OCI-LY1 (cell line): ENCODE measurements around the gene PCNP.
"Not testable (repeated sequence)": the region's sequence is repeated elsewhere in the genome, so short reads cannot be mapped to it uniquely, and the experiment has no call there.

Source experiments
- H2AFZ ChIP-seq: fragments of 200-600 bp; sonication (generic), shearing (Covaris generic); 2 replicates; pipeline ENCODE4 v1.6.0; 2014; ENCODE audit warnings: antibody characterized with exemption, mild to moderate bottlenecking, low read length
- H3F3A ChIP-seq: fragments of 200-600 bp; sonication (generic), shearing (Covaris generic); 2 replicates; pipeline ENCODE4 v1.6.0; 2014; ENCODE audit warnings: mild to moderate bottlenecking, antibody characterized with exemption, low read length, moderate library complexity; ENCODE audit not compliant: insufficient read depth
- H3K27ac ChIP-seq: fragments of 200-600 bp; sonication (generic); 2 replicates; pipeline ENCODE4 v1.5.1; 2014; ENCODE audit warnings: low read length, mixed run types, mild to moderate bottlenecking, low read depth; ENCODE audit not compliant: poor library complexity, severe bottlenecking
- H3K27me3 ChIP-seq: fragments of 200-600 bp; sonication (generic); 2 replicates; pipeline ENCODE4 v1.6.0; 2014; ENCODE audit warnings: antibody characterized with exemption, mild to moderate bottlenecking, low read length, moderate library complexity; ENCODE audit not compliant: insufficient read depth
- H3K36me3 ChIP-seq: fragments of 200-600 bp; sonication (generic); 2 replicates; pipeline ENCODE4 v1.6.1; 2014; ENCODE audit warnings: mild to moderate bottlenecking, antibody characterized with exemption, low read length, moderate library complexity, mixed read lengths; ENCODE audit not compliant: insufficient read depth
- H3K4me1 ChIP-seq: fragments of 200-600 bp; sonication (generic); 2 replicates; pipeline ENCODE4 v1.5.1; 2014; ENCODE audit warnings: mild to moderate bottlenecking, low read length, moderate library complexity; ENCODE audit not compliant: insufficient read depth, severe bottlenecking
- H3K4me2 ChIP-seq: fragments of 200-600 bp; sonication (generic), shearing (Covaris generic); 2 replicates; pipeline ENCODE4 v1.6.1; 2014; ENCODE audit warnings: low read length
- H3K4me3 ChIP-seq: fragments of 200-600 bp; sonication (generic); 2 replicates; pipeline ENCODE4 v1.5.1; 2014; ENCODE audit warnings: low read length, low read depth, mild to moderate bottlenecking, mixed read lengths; ENCODE audit not compliant: poor library complexity, severe bottlenecking
- H3K79me2 ChIP-seq: fragments of 200-600 bp; shearing (Covaris generic); 2 replicates; pipeline ENCODE4 v1.6.1; 2016; ENCODE audit warnings: mixed run types, low read length, mixed read lengths; ENCODE audit not compliant: insufficient read depth
- H3K9ac ChIP-seq: fragments of 200-600 bp; sonication (generic), shearing (Covaris generic); 2 replicates; pipeline ENCODE4 v1.6.1; 2014; ENCODE audit warnings: mild to moderate bottlenecking, low read length, mixed read lengths
- H3K9me2 ChIP-seq: fragments of 200-600 bp; sonication (generic), shearing (Covaris generic); 2 replicates; pipeline ENCODE4 v1.6.1; 2014; ENCODE audit warnings: low read depth, mild to moderate bottlenecking, low read length, mixed read lengths
- H3K9me3 ChIP-seq: fragments of 200-600 bp; shearing (Covaris generic); 2 replicates; pipeline ENCODE4 v1.6.1; 2014; ENCODE audit warnings: low read length, mixed read lengths
- H4K20me1 ChIP-seq: fragments of 200-600 bp; sonication (generic), shearing (Covaris generic); 2 replicates; pipeline ENCODE4 v1.6.0; 2016; ENCODE audit warnings: mild to moderate bottlenecking, low read length; ENCODE audit not compliant: insufficient read depth
- EZH2 ChIP-seq: fragments of 200-600 bp; sonication (generic), shearing (Covaris generic); IDR thresholded peaks from 2 replicates; pipeline ENCODE4 v1.8.0; 2017; ENCODE audit warnings: borderline replicate concordance, mixed run types, mild to moderate bottlenecking, antibody characterized with exemption, low read length, moderate library complexity, mixed read lengths
- TF ChIP-seq, protein P1 (sequence below): fragments of 200-600 bp; sonication (generic), shearing (Covaris generic); IDR thresholded peaks from 2 replicates; pipeline ENCODE4 v1.5.1; 2017; ENCODE audit warnings: mild to moderate bottlenecking, antibody characterized with exemption, low read length, moderate library complexity, mixed read lengths

PCNP gene

DNA sequence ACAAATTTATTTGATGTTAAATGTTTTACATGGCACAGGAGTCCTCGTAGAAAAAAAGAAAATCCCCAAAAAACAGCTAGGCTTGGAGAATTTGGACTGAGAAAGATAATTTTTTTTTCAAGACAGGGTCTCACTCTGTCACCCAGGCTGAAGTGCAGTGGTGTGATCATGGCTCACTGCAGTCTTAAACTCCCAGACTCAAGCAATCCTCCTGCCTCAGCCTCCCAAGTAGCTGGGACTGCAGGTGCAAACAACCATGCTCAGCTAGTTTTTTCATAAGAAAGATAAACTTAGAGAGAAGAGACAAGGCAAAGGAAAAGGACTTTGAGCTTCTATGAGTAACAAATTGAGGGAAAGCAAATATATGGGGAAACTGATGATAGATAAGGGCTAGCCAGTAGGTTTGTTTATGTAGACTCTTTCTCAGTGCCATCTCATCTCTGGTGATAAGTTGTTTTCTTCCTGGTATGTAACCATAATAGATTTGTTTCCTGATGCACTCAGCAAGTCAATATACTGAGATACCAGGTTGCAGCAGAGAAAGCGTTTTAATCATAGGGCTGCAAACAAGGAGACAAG is 25.4 kb upstream of the PCNP start:
- no peaks in the 10 kb centered on the region for H3K4me1 ChIP-seq
- no peaks in the 10 kb centered on the region for H3K79me2 ChIP-seq
- H3K9me2 ChIP-seq = no peaks in the 10 kb centered on the region
- no peaks in the 10 kb centered on the region for H3K27me3 ChIP-seq
- no peaks in the 10 kb centered on the region for H3K36me3 ChIP-seq
- no peak overlapping the region for H2AFZ ChIP-seq
- no peak overlapping the region for H3K9ac ChIP-seq
- no peak for TF ChIP-seq EZH2
- TF ChIP-seq, protein P1, sequence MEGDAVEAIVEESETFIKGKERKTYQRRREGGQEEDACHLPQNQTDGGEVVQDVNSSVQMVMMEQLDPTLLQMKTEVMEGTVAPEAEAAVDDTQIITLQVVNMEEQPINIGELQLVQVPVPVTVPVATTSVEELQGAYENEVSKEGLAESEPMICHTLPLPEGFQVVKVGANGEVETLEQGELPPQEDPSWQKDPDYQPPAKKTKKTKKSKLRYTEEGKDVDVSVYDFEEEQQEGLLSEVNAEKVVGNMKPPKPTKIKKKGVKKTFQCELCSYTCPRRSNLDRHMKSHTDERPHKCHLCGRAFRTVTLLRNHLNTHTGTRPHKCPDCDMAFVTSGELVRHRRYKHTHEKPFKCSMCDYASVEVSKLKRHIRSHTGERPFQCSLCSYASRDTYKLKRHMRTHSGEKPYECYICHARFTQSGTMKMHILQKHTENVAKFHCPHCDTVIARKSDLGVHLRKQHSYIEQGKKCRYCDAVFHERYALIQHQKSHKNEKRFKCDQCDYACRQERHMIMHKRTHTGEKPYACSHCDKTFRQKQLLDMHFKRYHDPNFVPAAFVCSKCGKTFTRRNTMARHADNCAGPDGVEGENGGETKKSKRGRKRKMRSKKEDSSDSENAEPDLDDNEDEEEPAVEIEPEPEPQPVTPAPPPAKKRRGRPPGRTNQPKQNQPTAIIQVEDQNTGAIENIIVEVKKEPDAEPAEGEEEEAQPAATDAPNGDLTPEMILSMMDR = no peak
- H3K4me3 ChIP-seq = no peak overlapping the region
- no peaks in the 10 kb centered on the region for H4K20me1 ChIP-seq
- no peak overlapping the region for H3K27ac ChIP-seq
- H3K9me3 ChIP-seq = peaks cover 6% of the 10 kb centered on the region; the same call in 1 of the 2 replicates
- no peak overlapping the region for H3K4me2 ChIP-seq
- no peaks in the 10 kb centered on the region for H3F3A ChIP-seq

DNA sequence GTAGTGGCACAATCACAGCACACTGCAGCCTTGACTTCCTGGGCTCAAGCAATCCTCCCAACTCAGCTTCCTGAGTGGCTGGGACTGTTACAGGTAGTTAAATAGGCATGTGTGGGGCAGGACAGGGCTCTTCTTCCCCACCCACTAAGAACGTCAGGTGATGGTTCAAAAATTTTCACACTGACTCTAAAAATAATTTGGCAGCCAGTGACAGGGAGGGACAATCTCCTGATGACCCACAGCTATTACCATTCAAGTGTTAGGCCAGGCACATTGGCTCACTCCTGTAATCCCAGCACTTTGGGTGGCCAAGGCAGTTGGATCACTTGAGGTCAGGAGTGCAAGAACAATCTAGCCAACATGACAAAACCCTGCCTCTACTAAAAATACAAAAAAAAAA is 24.5 kb upstream of the PCNP start:
- no peaks in the 10 kb centered on the region for H3K79me2 ChIP-seq
- H2AFZ ChIP-seq = no peak overlapping the region
- H3K27ac ChIP-seq = no peak overlapping the region
- no peaks in the 10 kb centered on the region for H3K36me3 ChIP-seq
- no peak overlapping the region for H3K4me2 ChIP-seq
- H3K9me3 ChIP-seq = peaks cover 6% of the 10 kb centered on the region; the same call in 1 of the 2 replicates
- no peak overlapping the region for H3K9ac ChIP-seq
- H3K4me1 ChIP-seq = no peaks in the 10 kb centered on the region
- H3K9me2 ChIP-seq = no peaks in the 10 kb centered on the region
- no peaks in the 10 kb centered on the region for H3F3A ChIP-seq
- H3K4me3 ChIP-seq = no peak overlapping the region
- TF ChIP-seq, protein P1 = no peak
- no peak for TF ChIP-seq EZH2
- H3K27me3 ChIP-seq = no peaks in the 10 kb centered on the region
- no peaks in the 10 kb centered on the region for H4K20me1 ChIP-seq

DNA sequence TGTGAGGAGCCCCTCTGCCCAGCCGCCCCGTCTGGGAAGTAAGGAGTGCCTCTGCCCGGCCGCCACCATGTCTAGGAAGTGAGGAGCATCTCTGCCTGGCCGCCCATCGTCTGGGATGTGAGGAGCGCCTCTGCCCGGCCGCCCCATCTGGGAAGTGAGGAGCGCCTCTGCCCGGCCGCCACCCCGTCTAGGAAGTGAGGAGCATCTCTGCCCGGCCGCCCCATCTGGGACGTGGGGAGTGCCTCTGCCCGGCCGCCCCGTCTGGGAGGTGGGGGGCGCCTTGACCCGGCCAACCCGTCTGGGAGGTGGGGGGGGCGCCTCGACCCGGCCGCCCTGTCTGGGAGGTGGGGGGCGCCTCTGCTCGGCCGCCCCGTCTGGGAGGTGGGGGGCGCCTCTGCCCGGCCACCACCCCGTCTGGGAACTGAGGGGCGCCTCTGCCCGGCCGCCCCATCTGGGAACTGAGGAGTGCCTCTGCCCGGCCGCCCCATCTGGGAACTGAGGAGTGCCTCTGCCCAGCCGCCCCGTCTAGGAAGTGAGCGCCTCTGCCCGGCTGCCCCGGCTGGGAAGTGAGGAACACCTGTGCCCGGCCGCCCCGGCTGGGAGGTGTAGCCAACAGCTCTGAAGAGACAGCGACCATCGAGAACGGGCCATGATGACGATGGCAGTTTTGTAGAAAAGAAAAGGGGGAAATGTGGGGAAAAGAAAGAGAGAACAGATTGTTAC is 22.5 kb upstream of the PCNP start:
- not testable (repeated sequence) for H3K4me1 ChIP-seq, H3K79me2 ChIP-seq, H3K9ac ChIP-seq, H3K4me2 ChIP-seq, H3K9me2 ChIP-seq, H2AFZ ChIP-seq, H4K20me1 ChIP-seq, H3K36me3 ChIP-seq, H3K4me3 ChIP-seq, H3K27ac ChIP-seq, H3F3A ChIP-seq, H3K27me3 ChIP-seq, H3K9me3 ChIP-seq

DNA sequence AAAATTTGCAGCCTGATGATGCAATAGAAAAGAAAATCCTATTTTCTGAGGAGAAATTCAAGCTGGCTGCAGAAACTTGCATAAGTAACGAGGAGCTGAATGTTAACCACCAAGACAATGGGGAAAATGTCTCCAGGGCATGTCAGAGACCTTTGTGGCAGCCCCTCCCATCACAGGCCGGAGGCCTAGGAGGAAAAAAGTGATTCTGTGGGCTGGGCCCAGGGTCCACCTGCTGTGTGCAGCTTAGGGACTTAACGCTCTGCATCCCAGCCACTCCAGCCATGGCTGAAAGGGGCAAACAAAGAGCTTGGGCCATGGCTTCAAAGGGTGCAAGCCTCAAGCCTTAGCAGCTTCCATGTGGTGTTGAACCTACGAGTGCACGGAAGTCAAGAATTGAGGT is 20.6 kb upstream of the PCNP start:
- not testable (repeated sequence) for H3F3A ChIP-seq, H3K79me2 ChIP-seq, H3K9ac ChIP-seq, H3K4me3 ChIP-seq, H3K9me2 ChIP-seq, H3K9me3 ChIP-seq, H3K4me1 ChIP-seq, H3K4me2 ChIP-seq, H2AFZ ChIP-seq, H3K27ac ChIP-seq, H4K20me1 ChIP-seq, H3K27me3 ChIP-seq, H3K36me3 ChIP-seq
